ENCODE results near the gene CCL15.
"Not testable (repeated sequence)": the region's sequence is repeated elsewhere in the genome, so short reads cannot be mapped to it uniquely, and the experiment has no call there.

Gene CCL15, protein sequence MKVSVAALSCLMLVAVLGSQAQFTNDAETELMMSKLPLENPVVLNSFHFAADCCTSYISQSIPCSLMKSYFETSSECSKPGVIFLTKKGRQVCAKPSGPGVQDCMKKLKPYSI

DNA sequence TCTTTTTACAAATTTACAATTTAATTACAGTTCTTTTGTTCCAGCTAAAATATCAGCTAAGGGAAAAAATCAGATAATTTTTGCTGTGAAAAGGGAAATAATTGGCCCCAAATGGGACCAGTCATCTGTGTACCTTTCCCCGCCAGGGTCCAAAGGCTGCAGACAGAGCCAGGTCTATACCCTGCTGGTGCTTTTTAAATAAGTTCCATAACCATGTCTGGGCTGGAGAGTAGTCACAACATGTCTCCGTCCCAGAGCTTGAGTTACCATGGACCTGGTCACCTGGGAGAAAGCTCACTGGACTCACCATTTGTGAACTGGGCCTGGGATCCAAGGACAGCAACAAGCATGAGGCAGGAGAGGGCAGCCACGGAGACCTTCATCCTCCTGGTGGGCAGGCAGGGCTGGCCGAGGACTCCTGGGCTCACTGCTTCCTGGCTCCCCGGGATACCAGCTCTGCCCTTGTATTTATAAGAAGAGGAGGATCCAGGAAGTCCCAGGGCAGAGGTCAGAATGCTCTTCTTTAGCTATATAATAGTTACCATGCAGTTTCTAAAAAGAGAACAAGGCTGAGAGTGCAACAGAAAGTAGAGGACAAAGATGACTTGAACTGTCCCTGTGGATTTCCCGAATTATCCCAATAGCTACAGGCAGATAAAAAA, at the start of gene CCL15:
CCL15 (minus strand) TSS at position 444 of the 662 bp plus-strand sequence; CDS start at position 383, 61 bp downstream.
- DNase-seq (ENCODE audit: low read depth) = no peak

DNA sequence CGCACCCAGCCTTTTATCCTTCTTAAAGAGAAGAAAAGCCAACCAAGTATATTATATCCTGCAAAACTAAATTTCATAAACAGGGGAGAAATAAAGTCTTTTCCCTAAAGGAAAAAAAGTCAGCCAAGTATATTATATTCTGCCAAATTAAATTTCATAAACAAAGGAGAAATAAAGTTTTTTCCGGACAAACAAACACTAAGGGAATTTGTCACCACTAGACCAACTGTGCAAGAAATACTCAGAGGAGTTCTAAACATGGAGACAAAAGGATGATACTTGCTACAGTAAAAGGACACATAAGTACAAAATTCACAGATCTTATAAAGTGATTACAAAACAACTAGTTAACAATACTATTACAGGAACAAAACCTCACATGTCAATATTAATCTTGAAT, 48.3 kb upstream of the CCL15 start:
- no peak for DNase-seq (ENCODE audit: low read depth)

DNA sequence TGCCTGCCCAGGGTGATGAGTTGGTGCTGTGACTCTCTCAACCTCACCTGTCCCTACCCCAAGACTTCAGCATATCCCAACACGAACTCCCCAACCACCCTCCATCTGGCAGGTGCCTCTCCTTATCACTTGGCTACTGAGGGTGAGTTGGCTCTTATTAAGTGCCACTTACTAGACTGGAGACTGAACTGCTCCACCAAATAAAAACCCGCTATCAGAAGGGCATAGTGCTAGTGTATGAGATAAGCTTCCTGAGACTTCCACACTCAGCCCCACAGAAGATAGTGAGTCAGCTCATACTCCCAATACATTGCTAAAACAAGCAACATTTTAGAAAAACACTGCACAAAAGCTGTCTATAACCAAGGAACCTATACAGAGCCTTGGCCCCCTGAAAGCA, 46.7 kb upstream of the CCL15 start:
- no peak for DNase-seq (ENCODE audit: low read depth)

DNA sequence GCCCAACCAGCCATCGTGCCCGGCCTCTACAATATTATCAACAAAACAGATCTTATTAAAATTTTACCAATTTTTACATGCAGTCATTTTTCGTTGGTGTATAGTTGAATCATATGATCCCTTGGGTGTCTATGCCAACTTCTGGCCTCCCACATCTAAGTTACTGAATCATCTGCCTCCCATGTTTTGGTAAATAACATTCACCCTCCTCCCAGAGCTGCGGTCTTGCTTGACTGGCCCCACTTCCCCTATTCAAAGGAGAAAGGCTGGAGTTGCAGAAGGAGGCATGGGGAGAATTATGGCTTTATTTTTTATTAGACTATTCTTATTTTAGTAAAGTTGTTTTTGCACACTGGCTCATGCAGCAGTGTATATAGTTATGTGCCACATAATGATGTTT, 34.9 kb upstream of the CCL15 start:
- DNase-seq (ENCODE audit: low read depth) = no peak

DNA sequence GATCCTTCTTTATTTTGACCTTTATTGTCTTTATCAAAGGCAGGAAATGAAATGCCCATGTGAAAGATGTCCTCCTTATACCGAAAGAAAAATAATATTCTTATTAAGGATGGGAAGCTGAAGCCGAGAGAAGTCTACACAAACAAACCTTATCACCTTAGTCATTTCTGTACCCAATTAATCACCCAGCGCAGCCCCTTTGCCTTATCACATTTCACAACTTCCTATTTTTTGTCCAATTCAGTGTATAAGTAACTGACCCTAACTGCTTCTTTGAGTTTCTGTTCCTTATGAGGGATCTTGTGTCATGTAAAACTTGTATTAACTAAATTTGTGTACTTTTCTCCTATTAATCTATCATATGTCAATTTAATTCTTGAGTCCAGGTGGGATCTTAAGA, 32.8 kb upstream of the CCL15 start:
- no peak for DNase-seq (ENCODE audit: low read depth)

DNA sequence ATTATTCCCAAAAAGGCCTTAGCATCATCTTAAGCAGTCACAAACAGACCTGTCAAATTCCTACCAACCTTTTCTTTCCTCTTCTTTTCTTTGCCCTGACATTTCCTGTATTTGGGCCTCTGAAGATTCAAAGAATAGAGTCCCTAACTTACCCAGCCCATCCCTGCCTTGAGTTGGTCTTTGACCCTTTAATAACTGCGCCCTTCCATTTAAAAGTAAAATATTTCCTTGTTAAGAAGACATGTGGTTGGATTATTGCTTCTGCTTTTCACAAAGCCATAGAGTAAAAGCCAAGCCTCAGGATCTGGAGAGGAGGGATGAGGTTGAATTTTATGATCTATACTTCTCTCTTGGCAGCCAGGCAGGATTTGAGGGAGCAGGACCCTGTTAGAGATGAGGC, 29.6 kb upstream of the CCL15 start:
- DNase-seq (ENCODE audit: low read depth) = no peak

DNA sequence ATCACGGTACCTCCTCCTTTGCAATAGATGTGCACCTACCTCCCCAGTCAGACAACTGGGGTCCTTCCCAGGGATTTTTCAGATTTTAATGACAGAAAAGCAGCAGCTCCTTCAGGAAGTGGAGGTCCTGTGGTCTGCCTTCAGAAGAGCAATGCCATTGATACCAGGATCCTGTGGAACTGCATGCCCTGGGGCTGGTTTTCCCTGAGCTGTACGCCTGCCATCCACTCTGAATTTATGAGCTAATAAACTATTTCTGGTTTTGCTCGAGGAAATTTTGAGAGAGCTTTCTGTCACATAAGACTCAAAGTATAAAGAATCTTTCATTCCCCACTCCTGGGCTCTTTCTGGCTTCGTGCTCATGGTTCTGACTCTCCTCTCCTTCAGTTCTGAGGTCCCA, 26.4 kb upstream of the CCL15 start:
- no peak for DNase-seq (ENCODE audit: low read depth)

DNA sequence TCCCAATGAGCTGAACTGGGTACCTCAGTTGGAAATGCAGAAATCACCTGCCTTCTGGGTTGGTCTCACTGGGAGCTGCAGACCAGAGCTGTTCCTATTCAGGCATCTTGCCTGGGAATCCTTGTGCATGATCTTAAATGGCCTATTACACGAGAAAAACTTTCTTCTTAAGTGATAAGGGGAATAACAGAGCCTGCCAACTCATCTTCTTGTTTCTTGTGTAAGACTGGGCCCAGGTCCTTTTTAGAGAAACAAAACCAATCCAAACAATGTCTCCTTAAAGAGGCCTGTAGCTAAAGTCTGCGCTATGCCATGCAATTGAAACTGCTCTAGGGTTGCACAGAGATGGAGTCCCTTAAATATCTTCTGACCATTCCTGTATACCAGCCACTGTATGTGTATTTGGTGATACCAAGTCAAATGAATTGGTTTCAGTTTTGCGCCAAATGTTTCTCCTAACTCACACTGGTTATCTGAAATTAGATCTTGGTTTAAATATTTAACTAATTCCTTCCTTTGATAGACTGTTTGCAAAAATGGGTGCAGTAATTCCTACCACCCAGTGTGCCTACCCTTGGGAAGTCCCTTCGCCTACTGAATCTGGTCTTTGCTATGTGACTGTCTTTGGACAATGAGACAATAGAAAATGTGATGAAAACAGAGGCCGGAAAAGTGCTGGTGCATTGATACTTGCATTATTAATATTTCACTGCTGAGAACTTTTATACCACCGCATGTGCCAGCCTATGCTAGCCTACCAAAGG, 22.9 kb upstream of the CCL15 start:
- DNase-seq (ENCODE audit: low read depth) = no peak

DNA sequence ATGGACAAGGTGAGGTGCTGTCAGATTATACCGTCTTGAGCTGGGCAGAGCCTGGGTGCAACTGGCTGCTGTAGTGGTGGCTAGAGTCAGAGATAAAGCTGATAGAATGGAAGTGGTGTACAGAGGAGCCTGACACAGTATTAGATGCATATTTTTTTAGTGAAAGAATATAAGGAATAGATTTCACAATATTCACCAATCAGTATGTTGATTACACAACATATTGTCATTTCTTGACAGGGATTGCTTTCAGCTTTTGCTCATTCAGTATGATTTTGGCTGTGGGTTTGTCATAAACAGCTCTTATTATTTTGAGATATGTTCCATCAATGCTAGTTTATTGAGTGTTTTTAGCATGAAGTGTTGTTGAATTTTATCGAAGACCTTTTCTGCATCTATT, 18.1 kb upstream of the CCL15 start:
- DNase-seq (ENCODE audit: low read depth) = no peak

DNA sequence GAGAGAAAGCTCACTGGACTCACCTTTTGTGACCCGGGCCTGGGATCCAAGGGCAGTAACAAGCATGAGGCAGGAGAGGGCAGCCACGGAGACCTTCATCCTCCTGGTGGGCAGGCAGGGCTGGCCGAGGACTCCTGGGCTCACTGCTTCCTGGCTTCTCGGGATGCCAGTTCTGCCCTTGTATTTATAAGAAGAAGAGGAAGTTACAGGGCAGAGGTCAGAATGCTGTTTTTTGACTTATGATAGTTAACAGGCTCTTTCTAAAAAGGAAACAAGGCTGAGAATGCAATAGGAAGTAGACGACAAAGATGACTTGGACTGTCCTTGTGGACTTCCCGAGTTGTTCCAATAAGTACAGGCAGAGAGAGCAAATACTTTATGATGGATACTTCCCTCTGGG, 16.4 kb upstream of the CCL15 start, which contains the start of gene CCL23:
CCL23 (minus strand) TSS at position 174 of the 400 bp plus-strand sequence; CDS start at position 99, 75 bp downstream.
- DNase-seq (ENCODE audit: low read depth) = no peak

DNA sequence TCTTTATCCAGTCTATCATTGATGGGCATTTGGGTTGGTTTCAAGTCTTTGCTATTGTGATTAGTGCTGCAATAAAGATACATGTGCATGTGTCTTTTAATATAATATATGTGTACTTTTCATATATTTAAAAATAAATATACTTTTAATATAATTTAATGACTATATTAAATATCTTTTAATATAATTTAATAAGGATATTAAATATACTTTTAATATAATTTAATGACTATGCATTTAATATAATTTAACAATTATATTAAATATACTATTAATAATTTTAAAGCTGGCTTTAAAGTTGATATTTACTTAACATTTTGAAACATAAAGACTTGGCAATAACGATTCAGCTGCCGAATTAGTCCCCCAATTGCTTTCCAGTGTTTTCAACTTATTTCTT, 15.2 kb upstream of the CCL15 start:
- DNase-seq (ENCODE audit: low read depth) = no peak

DNA sequence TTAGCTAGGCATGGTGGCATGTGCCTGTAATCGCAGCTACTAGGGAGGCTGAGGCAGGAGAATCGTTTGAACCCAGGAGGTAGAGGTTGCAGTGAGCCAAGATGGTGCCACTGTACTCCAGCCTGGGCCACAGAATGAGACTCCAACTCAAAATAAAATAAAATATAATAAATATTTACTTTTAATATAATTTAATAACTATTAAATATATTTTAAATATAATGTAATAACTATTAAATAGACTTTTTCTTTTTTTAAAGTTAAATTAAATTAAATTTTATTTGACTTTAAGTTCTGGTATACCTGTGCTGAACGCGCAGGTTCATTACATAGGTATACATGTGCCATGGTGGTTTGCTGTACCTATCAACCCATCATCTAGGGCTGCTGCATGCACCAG, 14.5 kb upstream of the CCL15 start:
- DNase-seq (ENCODE audit: low read depth) = not testable (repeated sequence)

DNA sequence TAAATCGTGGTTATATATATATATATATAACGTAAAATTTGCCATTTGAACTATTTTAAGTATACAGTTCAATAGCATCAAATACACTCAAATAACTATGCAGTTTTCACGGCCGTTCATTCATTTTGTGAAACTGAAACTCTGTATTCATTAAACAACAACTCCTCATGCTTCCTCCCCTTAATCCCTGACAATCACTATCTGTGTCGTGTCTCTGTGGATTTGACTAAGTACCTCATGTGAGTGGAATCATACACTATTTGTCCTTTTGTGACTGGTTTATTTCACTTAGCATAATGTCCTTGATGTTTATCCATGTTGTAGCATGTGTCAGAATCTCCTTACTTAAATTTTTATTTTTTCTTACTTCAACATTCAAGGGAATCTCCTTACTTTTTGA, 13.6 kb upstream of the CCL15 start:
- no peak for DNase-seq (ENCODE audit: low read depth)

DNA sequence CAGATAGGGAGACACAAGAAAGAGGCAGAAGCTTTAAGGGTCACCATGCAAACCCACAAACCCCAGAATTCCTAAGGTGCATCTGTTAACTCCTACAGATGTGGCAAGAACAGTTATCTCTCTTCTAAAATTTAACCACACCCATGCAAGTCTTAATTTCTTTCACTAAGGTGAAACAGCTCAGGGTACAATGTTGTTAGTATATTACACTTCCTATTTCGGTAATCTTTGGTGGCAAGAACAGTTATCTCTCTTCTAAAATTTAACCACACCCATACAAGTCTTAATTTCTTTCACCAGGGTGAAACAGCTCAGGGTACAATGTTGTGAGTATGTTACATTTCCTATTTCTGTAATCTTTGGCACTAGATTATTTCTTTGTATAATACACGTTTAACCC, 9.8 kb upstream of the CCL15 start:
- no peak for DNase-seq (ENCODE audit: low read depth)

DNA sequence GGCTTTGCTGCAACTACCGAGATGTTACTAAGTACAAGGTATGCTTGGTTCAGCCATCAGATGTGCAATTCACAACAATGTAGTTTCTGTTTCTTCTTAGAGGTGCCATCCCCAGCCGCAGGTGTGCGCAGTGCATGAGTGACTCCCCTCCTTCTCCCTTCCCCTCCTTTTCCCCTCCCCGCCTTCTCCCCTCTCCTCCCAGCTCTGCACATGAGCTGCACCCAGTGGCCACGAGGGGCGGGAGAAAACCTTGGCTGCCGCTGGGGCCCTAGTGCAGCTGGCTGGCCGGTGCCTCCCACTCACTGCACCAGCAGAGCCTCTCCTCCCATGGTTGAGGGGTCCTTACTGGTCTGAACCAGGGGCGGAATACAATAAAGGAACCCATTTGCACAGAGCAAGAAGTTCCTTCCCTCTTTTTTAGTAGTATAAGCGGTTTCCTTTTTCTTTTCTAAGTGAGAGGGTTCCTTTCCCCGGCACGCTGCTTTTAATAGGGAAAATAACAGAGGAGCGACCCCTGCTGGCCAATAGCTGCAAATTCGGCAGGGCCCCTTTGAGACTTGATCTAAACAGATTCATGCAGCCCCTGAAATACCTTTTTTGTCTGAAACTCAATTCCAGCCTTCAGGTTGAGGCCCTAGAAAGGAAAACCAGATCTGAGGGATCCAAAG, 7.8 kb upstream of the CCL15 start:
- DNase-seq (ENCODE audit: low read depth) = peak; percentile 6

DNA sequence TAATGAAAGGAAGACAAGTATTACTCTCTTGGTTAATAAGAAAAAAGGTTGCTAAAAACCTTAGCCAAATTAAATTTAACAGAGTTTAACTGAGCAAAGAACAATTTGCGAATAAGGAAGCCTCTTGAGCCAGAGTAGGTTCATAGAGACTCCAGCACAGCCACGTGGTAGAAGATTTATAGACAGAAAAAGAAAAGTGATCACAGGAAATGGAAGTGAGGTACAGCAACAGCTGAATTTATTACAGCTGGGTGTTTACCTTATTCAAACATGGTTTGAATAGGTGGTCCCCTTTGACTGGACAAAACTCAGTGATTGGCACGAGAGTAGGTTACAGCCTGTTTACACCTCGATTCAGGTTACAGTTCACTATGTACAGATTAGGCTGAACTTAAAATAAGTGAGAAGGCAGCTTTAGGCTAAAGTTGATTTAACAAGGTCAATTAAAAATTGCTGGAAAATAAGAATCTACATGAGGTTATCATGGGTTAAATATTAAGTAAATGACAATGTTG, 3.3 kb upstream of the CCL15 start:
- no peak for DNase-seq (ENCODE audit: low read depth)

DNA sequence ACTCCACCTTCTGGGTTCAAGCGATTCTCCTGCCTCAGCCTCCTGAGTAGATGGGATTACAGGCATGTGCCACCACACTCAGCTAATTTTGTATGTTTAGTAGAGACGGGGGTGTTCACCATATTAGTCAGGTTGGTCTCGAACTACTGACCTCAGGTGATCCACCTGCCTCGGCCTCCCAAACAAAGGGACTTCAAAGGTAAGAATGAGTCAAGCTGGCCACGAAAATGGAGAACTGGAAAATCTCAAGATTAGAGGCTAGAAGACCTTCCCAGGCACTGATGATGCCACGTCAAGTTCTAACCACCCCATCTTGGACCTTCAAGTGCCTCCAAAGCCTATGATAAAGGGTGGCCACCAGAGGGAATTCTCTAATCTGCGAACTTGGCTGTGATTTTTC, 1.3 kb upstream of the CCL15 start:
- no peak for DNase-seq (ENCODE audit: low read depth)

DNA sequence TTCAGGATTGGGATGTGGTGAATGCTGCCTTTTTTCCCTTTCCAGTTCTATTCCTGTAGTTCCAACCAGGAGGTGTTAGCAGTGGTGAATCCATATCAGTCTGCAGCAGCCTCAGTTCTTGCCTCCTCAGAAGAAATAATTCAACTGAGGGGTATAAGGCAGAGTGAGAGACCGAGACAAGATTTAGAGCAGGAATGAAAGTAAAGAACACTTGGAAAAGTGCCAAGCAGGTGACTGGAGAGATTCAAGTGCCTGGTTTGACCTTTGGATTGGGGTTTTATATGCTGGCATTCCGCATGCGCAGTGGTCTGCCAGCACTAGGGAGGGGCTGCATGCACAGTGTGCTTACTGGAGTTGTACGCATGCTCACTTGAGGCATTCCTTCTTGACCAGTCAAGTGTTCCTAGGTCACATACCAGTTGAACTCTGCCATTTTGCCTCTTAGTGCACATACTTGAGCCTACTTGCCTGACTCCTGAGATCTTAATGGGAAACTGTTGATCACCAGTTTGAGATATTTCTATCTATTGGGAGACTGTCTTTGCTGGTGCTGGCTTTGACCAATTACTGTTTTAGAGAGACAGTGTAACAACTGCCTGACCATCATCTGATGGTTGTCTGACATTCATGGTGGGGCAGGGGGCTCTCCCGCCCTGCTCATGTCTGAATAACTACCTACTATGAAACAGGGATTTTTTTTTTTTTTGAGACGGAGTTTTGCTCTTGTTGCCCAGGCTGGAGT, 680 bp upstream of the CCL15 start:
- DNase-seq (ENCODE audit: low read depth) = no peak

DNA sequence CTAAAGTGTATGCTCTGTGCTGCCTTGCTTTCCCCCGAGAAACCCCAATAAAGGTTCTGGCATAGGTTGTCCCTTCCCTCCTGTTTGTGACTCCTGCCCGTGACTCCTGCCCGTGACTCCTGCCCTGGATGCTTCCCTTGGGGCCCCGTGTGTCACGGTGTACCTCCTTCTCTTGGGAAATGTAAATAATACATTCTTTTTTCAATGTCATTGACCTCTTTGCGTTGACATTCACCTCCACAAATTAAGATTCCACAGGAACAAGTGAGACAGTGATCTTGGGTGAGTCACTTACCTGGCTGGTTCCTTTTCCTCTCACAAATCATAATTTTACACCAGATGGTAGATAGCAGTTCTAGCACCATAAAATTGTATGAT, 632 bp downstream of the CCL15 start:
- no peak for DNase-seq (ENCODE audit: low read depth)

DNA sequence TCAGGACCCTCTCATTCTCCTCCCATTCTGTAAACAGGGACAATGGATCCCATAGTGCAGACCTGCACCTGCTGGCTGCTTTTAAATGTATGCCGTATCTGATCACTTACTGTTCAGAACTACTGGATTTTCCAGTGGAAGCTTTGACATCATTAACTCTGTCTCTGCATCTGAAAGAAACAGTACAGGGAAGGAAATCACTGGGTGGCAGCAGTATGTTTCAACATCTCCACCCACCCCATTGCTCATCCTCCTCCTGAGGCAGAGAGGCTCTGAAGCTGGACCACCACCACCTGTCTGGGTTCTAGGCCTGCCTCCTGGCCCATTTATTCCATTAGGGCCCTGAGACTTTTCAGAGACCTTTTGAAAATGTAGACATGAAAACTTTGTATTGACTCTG, 2.6 kb downstream of the CCL15 start:
- no peak for DNase-seq (ENCODE audit: low read depth)

DNA sequence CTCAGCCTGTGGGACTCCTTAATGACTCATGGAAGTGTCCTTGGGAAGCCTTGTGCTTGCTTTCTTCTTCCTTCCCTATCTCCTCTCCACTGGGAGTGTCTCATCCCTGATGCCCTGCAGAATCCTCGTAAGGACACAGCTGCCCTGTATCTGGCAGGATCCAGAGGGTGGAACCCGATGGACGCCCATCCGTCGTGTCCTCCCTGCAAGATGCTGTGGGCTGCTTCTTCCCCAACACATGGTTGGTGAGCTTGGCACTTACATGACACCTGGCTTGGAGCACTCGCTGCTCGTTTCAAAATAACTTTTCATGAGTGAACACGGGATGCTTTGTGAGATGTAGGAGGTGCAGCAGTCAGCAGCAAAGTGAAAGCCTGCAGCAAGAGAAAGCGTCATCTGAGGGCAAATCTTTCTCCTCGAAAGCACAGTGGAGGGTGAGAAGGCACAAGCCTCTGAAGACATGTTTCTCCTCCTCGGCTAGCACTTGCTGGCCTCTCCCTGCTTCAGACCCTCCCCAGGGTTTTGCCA, 3.3 kb downstream of the CCL15 start:
- no peak for DNase-seq (ENCODE audit: low read depth)

DNA sequence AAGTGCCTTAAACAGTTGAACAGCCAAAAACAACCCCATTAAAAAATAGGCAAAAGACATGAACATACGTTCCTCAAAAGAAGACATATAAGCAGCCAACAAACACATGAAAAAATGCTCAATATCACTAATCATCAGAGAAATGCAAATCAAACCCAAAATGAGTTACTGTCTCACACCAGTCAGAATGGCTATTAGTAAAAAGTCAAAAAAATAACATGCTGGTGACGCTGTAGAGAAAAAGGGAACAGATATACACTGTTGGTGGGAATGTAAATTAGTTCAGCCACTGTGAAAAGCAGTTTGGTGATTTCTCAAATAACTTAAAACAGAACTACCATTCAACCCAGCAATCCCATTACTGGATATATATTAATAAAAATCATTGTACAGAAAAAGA, 6.0 kb downstream of the CCL15 start:
- DNase-seq (ENCODE audit: low read depth) = not testable (repeated sequence)
